Stimulated activated CD8-positive, alpha-beta memory T cell treated with anti-CD3 and anti-CD28 coated beads, Interleukin-2, amount 100 ng/mL, for 1 hour (primary cell): Measurements from ENCODE around the gene WDFY2.
"Not testable (repeated sequence)": the region's sequence is repeated elsewhere in the genome, so short reads cannot be mapped to it uniquely, and the experiment has no call there.

Experiments
- DNase-seq, 2 donors: peaks; one replicate each; pipeline ENCODE4 v3.0.0-alpha.2; 2020; ENCODE audit warnings: low read depth in 2 of 2

The WDFY2 gene

GRCh38 chr13:51666374-51666773 is 82.1 kb downstream of the WDFY2 start:
- no peak for DNase-seq

GRCh38 chr13:51666839-51667238 is 82.6 kb downstream of the WDFY2 start:
- no peak for DNase-seq

GRCh38 chr13:51668580-51669195 is 84.4 kb downstream of the WDFY2 start:
- no peak for DNase-seq

GRCh38 chr13:51673165-51673564 is 88.9 kb downstream of the WDFY2 start:
- no peak for DNase-seq

GRCh38 chr13:51674276-51674675 is 90.0 kb downstream of the WDFY2 start:
- no peak for DNase-seq

GRCh38 chr13:51675385-51675784 is 91.1 kb downstream of the WDFY2 start:
- DNase-seq = no peak

- no peak for DNase-seq
Observed at GRCh38 chr13:51675877-51676276, 91.6 kb downstream of the WDFY2 start.

GRCh38 chr13:51676739-51677138 is 92.5 kb downstream of the WDFY2 start:
- DNase-seq = no peak

- no peak for DNase-seq
Observed at GRCh38 chr13:51678420-51678819, 94.2 kb downstream of the WDFY2 start.

GRCh38 chr13:51679616-51680015 is 95.4 kb downstream of the WDFY2 start:
- no peak for DNase-seq

GRCh38 chr13:51681037-51681678 is 96.9 kb downstream of the WDFY2 start:
- DNase-seq = no peak

GRCh38 chr13:51682686-51683085 is 98.4 kb downstream of the WDFY2 start:
- no peak for DNase-seq

GRCh38 chr13:51683597-51683996 is 99.3 kb downstream of the WDFY2 start:
- DNase-seq = no peak

GRCh38 chr13:51684076-51684475 is 99.8 kb downstream of the WDFY2 start:
- DNase-seq = no peak

GRCh38 chr13:51687947-51688714 is 103.9 kb downstream of the WDFY2 start:
- no peak for DNase-seq

GRCh38 chr13:51688937-51689662 is 104.8 kb downstream of the WDFY2 start:
- no peak for DNase-seq

GRCh38 chr13:51689663-51689996 is 105.4 kb downstream of the WDFY2 start:
- no peak for DNase-seq

GRCh38 chr13:51695677-51696076 is 111.4 kb downstream of the WDFY2 start:
- DNase-seq = not testable (repeated sequence)

GRCh38 chr13:51697181-51697580 is 112.9 kb downstream of the WDFY2 start:
- no peak for DNase-seq

GRCh38 chr13:51697855-51698254 is 113.6 kb downstream of the WDFY2 start:
- no peak for DNase-seq

GRCh38 chr13:51698352-51698751 is 114.1 kb downstream of the WDFY2 start:
- no peak for DNase-seq
